AG08395 (cell line): ENCODE data around the gene RNF38.
"Not testable (repeated sequence)": the region's sequence is repeated elsewhere in the genome, so short reads cannot be mapped to it uniquely, and the experiment has no call there.

ENCODE experiments used
- DNase-seq: peaks from one replicate; pipeline ENCODE4 v3.0.0; 2012; ENCODE audit warnings: mixed read lengths, low spot score

RNF38 gene

DNA sequence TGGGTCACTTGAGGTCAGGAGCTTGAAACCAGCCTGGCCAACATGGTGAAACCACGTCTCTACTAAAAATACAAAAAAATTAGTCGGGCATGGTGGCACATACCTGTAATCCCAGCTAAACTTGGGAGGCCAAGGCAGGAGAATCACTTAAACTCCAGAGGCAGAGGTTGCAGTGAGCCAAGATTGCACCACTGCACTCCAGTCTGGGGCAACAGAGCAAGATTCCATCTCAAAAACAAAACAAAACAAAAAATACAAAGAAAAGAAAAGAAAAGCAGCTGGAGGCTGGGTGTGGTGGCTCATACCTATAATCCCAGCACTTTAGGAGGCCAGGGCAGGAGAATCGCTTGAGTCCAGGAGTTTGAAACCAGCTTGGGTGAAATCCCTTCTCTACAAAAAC lies 105.1 kb downstream of the RNF38 start:
- not testable (repeated sequence) for DNase-seq

DNA sequence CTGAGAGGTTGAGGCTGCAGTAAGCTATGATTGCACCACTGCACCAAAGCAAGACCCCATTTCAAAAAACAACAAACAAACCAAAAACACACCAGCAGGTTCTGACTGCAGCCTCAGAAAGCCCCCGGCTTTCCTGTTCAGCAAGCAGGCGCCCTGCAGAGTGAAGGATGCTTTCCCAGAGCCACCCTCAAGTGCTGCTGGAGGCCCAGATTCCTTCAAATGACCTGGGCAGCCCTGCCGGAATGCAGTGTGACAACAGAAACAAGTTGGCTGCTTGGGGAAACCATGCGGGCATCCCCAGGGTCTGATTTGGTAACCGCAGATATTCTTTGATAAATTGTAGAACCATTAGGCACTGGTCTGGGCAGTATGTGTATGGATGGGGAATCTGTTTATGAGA lies 106.2 kb downstream of the RNF38 start:
- DNase-seq: no peak

DNA sequence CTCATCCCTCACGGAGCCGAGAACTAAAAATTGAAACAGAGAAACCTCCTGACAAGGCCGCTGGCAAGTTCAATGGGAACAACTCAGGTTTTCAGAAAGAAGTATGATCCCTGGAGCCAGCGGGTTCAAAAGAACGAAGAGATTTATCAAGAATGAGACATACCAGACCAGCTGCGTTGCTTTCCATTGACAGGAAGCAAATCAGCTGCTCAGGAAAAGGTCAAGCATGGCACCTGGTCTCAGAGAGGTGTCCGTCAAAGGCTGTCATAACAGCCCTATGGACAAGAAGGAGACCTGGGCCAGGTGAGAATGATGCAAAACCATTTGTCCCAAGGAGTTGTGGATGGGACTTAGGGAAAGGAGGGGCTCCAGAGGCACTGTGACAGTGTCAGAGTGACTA lies 106.9 kb downstream of the RNF38 start:
- DNase-seq: no peak

DNA sequence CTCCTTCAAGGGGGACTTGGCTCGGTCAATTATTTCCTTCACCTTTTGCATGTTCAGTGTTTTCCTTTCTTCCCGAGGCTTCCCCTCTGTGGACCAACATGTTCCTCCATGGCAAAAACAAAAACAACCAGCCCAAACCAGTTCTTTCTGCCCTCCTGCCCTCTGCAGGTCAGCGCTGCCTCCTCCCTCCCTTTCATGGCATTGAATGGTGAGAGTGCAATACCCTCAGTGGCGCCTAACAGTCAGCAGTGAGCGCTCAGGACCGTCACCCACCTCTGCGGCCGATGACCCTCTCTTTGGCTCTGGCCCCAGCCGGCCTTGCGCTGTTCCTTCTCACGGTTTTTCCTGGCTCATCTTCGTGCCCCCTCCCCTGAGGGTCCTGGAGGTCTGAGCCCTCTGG lies 107.4 kb downstream of the RNF38 start:
- no peak for DNase-seq

DNA sequence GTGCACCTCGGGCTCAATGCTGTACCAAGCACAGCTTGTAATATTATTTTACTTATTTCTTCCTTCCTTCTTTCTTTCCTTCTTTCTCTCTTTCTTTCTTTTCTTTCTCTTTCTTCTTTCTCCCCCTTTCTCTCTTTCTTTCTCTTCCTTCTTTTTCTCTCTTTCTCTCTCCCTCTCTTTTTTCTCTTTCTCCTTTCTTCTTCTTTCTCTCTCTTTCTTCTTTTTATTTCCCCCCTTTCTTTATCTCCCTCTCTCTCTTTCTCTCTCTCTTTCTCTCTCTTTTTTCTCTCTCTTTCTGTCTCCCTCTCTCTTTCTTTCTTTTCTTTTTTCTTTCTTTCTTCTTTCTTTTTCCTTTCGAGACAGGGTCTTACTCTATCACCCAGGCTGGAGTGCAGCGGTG lies 109.1 kb downstream of the RNF38 start:
- DNase-seq: no peak

DNA sequence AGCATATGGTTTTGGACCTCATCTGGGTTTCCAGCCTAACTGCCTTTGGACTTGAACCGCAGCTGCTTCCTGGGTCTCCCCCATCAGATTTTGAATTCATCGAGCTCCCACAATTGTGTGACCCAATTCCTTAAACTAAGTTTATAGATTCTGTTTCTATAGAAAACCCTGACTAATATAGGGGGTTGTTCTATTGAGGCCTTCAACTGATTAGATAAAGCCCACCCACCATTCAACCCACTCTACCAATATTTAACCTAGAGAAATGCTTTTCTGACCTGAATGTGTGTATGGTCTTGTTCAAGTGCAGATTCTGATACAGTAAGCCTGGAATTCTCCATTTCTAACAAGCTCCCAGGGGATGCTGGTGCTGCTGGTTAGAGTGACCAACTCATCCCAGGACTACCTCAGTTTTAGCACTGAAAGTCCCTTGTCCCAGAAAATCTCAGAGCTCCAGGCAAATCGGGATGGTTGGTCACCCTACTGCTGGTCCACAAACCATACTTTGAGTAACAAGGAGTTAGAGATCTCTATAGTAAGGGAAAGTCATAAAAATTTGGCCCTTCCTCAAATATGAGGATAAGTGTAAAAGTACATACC lies 110.1 kb downstream of the RNF38 start:
- no peak for DNase-seq

DNA sequence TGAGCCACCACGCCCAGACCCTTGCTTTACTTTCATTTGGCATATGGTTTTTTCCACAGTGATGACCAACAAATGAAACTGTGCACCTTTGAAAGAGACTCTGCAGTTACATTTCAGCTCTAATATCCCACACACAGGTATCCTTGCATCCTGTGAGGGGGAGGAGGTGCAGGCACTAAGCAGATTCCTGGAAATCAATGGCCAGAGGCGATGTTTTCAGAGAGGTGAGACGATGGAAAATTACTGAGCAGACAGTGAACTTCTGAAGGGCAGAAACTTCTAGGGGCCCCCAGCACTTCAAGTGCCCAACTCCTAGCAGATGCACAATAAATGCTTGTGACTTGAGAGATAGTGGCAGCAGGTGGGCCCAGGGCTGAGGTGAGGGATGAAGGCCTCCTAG lies 112.0 kb downstream of the RNF38 start:
- no peak for DNase-seq
